Type B pancreatic cell (in vitro differentiated cells): Measurements from ENCODE around the gene USP17L12. TPM values are rescaled to one million over a fixed set of nuclear protein-coding genes. Genes with fewer than 3 reads are reported as not detected.
"Not testable (repeated sequence)": the region's sequence is repeated elsewhere in the genome, so short reads cannot be mapped to it uniquely, and the experiment has no call there.

ENCODE experiments used
- DNase-seq: peaks from one replicate; pipeline ENCODE4 v3.0.0; 2021; ENCODE audit warnings: mixed read lengths; ENCODE audit not compliant: unreplicated experiment; ENCODE audit errors: extremely low spot score
- H3K27ac Mint-ChIP-seq: 2 replicates; pipeline ENCODE4 v1.8.0; 2021; ENCODE audit warnings: mild to moderate bottlenecking, mixed read lengths
- H3K27me3 Mint-ChIP-seq: 2 replicates; pipeline ENCODE4 v1.8.0; 2021; ENCODE audit warnings: mixed read lengths
- H3K36me3 Mint-ChIP-seq: 2 replicates; pipeline ENCODE4 v1.8.0; 2021; ENCODE audit warnings: mixed read lengths
- H3K4me1 Mint-ChIP-seq: one replicate; pipeline ENCODE4 v1.8.0; 2021; ENCODE audit warnings: mixed read lengths; ENCODE audit not compliant: unreplicated experiment
- H3K4me3 Mint-ChIP-seq: 2 replicates; pipeline ENCODE4 v1.8.0; 2021; ENCODE audit warnings: mild to moderate bottlenecking, mixed read lengths
- H3K9me3 Mint-ChIP-seq: 2 replicates; pipeline ENCODE4 v1.8.0; 2021; ENCODE audit warnings: mixed read lengths
- long read RNA-seq: library from polyadenylated mRNA; unstranded; transcript quantifications from one replicate; pipeline ENCODE4 v2.0.0, GENCODE V29; 2020
- total RNA-seq: library from RNA; stranded (reverse); gene quantifications from 2 replicates; pipeline ENCODE4 v1.2.1, GENCODE V29; 2021; ENCODE audit warnings: low replicate concordance

The USP17L12 gene
- total RNA-seq, result not detected in 2 replicates
- long read RNA-seq, result 0 reads

- not testable (repeated sequence) for DNase-seq, H3K4me3 Mint-ChIP-seq, H3K27ac Mint-ChIP-seq, H3K36me3 Mint-ChIP-seq, H3K9me3 Mint-ChIP-seq, H3K27me3 Mint-ChIP-seq, H3K4me1 Mint-ChIP-seq
Measured at GRCh38 chr4:9219852-9220251, at the start of gene USP17L12. USP17L12 (plus strand) TSS chr4:9220152; CDS start chr4:9220152, 0 bp downstream.

GRCh38 chr4:9210357-9210756 is 9.6 kb upstream of the USP17L12 start, which contains the start of gene USP17L10:
USP17L10 (plus strand) TSS chr4:9210657; CDS start chr4:9210657, 0 bp downstream.
- H3K9me3 Mint-ChIP-seq, H3K4me3 Mint-ChIP-seq, H3K4me1 Mint-ChIP-seq, H3K27ac Mint-ChIP-seq, H3K27me3 Mint-ChIP-seq, DNase-seq, H3K36me3 Mint-ChIP-seq: not testable (repeated sequence)

GRCh38 chr4:9214701-9215100 is 5.3 kb upstream of the USP17L12 start:
- not testable (repeated sequence) for H3K9me3 Mint-ChIP-seq, H3K4me1 Mint-ChIP-seq, DNase-seq, H3K27ac Mint-ChIP-seq, H3K4me3 Mint-ChIP-seq, H3K36me3 Mint-ChIP-seq, H3K27me3 Mint-ChIP-seq

- not testable (repeated sequence) for H3K27ac Mint-ChIP-seq, H3K36me3 Mint-ChIP-seq, H3K4me1 Mint-ChIP-seq, DNase-seq, H3K27me3 Mint-ChIP-seq, H3K4me3 Mint-ChIP-seq, H3K9me3 Mint-ChIP-seq
Measured at GRCh38 chr4:9215105-9215504, 4.8 kb upstream of the USP17L12 start, which contains the start of gene USP17L11. USP17L11 (plus strand) TSS chr4:9215405; CDS start chr4:9215405, 0 bp downstream.

DNA sequence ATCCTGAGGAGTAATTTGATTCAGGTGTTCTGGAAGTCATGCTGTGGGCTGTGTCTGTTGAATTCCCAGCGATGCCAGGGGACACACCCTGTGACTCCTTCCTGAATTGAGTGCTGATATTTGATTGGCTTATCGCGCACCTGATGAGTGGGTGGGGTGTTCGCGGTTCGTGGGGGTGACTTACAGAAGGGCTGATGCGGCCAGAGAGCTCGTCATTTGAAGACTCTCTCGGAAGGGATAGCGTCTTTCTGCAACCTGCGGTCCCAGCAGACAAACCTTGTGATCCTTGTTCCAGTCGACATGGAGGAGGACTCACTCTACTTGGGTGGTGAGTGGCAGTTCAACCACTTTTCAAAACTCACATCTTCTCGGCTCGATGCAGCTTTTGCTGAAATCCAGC is 4.6 kb downstream of the USP17L12 start, which contains the start of gene USP17L13:
USP17L13 (plus strand) TSS at position 301 of the 400 bp plus-strand sequence; CDS start at position 301, 0 bp downstream.
- H3K4me3 Mint-ChIP-seq, H3K27ac Mint-ChIP-seq, DNase-seq, H3K4me1 Mint-ChIP-seq, H3K36me3 Mint-ChIP-seq, H3K27me3 Mint-ChIP-seq, H3K9me3 Mint-ChIP-seq: not testable (repeated sequence)

- not testable (repeated sequence) for H3K9me3 Mint-ChIP-seq, H3K4me1 Mint-ChIP-seq, DNase-seq, H3K27ac Mint-ChIP-seq, H3K4me3 Mint-ChIP-seq, H3K27me3 Mint-ChIP-seq, H3K36me3 Mint-ChIP-seq
Measured at GRCh38 chr4:9230249-9230648, 10.3 kb downstream of the USP17L12 start.

DNA sequence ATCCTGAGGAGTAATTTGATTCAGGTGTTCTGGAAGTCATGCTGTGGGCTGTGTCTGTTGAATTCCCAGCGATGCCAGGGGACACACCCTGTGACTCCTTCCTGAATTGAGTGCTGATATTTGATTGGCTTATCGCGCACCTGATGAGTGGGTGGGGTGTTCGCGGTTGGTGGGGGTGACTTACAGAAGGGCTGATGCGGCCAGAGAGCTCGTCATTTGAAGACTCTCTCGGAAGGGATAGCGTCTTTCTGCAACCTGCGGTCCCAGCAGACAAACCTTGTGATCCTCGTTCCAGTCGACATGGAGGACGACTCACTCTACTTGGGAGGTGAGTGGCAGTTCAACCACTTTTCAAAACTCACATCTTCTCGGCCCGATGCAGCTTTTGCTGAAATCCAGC is 14.1 kb downstream of the USP17L12 start, which contains the start of gene USP17L15:
USP17L15 (plus strand) TSS at position 301 of the 400 bp plus-strand sequence; CDS start at position 301, 0 bp downstream.
- H3K36me3 Mint-ChIP-seq, H3K4me3 Mint-ChIP-seq, DNase-seq, H3K4me1 Mint-ChIP-seq, H3K27me3 Mint-ChIP-seq, H3K27ac Mint-ChIP-seq, H3K9me3 Mint-ChIP-seq: not testable (repeated sequence)

DNA sequence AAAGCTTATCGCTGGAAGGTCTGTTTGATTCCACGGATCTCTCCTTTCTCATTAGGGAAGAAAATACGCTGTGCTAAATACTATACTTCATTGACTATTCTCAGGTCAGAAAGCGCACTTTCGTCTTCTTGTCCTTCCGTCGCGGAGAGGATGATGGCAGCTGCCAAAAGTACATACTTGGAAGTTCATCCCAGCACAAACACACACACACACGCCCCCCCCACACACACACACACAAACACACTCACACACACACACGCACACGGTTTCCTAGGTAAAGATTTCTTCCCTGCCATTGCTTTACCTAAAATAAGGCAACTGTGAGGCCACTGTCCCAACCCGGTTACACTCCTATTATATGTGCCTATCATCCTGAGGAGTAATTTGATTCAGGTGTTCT is 18.5 kb downstream of the USP17L12 start:
- not testable (repeated sequence) for H3K27me3 Mint-ChIP-seq, H3K4me1 Mint-ChIP-seq, H3K36me3 Mint-ChIP-seq, H3K9me3 Mint-ChIP-seq, H3K4me3 Mint-ChIP-seq, H3K27ac Mint-ChIP-seq, DNase-seq

- not testable (repeated sequence) for DNase-seq, H3K9me3 Mint-ChIP-seq, H3K27me3 Mint-ChIP-seq, H3K4me3 Mint-ChIP-seq, H3K36me3 Mint-ChIP-seq, H3K4me1 Mint-ChIP-seq, H3K27ac Mint-ChIP-seq
Measured at GRCh38 chr4:9243579-9243978, 23.6 kb downstream of the USP17L12 start, which contains the start of gene USP17L17. USP17L17 (plus strand) TSS chr4:9243879; CDS start chr4:9243879, 0 bp downstream.

DNA sequence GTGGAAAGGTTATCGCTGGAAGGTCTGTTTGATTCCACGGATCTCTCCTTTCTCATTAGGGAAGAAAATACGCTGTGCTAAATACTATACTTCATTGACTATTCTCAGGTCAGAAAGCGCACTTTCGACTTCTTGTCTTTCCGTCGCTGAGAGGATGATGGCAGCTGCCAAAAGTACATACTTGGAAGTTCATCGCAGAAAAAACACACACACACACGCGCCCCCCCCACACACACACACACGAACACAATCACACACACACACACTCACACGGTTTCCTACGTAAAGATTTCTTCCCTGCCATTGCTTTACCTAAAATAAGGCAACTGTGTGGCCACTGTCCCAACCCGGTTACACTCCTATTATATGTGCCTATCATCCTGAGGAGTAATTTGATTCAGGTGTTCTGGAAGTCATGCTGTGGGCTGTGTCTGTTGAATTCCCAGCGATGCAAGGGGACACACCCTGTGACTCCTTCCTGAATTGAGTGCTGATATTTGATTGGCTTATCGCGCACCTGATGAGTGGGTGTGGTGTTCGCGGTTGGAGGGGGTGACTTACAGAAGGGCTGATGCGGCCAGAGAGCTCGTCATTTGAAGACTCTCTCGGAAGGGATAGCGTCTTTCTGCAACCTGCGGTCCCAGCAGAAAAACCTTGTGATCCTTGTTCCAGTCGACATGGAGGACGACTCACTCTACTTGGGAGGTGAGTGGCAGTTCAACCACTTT is 28.2 kb downstream of the USP17L12 start, which contains the start of gene USP17L18:
USP17L18 (plus strand) TSS at position 678 of the 728 bp plus-strand sequence; CDS start at position 678, 0 bp downstream.
- not testable (repeated sequence) for H3K36me3 Mint-ChIP-seq, H3K9me3 Mint-ChIP-seq, H3K27me3 Mint-ChIP-seq, H3K4me3 Mint-ChIP-seq, H3K4me1 Mint-ChIP-seq, H3K27ac Mint-ChIP-seq
- DNase-seq, result peak; percentile 62

DNA sequence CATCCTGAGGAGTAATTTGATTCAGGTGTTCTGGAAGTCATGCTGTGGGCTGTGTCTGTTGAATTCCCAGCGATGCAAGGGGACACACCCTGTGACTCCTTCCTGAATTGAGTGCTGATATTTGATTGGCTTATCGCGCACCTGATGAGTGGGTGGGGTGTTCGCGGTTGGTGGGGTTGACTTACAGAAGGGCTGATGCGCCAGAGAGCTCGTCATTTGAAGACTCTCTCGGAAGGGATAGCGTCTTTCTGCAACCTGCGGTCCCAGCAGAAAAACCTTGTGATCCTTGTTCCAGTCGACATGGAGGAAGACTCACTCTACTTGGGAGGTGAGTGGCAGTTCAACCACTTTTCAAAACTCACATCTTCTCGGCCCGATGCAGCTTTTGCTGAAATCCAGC is 33.1 kb downstream of the USP17L12 start, which contains the start of gene USP17L19:
USP17L19 (plus strand) TSS at position 301 of the 400 bp plus-strand sequence; CDS start at position 301, 0 bp downstream.
- not testable (repeated sequence) for H3K27me3 Mint-ChIP-seq, H3K27ac Mint-ChIP-seq, H3K9me3 Mint-ChIP-seq, H3K36me3 Mint-ChIP-seq, DNase-seq, H3K4me1 Mint-ChIP-seq, H3K4me3 Mint-ChIP-seq

- not testable (repeated sequence) for H3K27me3 Mint-ChIP-seq, H3K9me3 Mint-ChIP-seq, H3K4me1 Mint-ChIP-seq, H3K4me3 Mint-ChIP-seq, H3K36me3 Mint-ChIP-seq, H3K27ac Mint-ChIP-seq, DNase-seq
Measured at GRCh38 chr4:9257824-9258223, 37.9 kb downstream of the USP17L12 start, which contains the start of gene USP17L20. USP17L20 (plus strand) TSS chr4:9258124; CDS start chr4:9258124, 0 bp downstream.

GRCh38 chr4:9262572-9262971 is 42.6 kb downstream of the USP17L12 start, which contains the start of gene USP17L21:
USP17L21 (plus strand) TSS chr4:9262872; CDS start chr4:9262872, 0 bp downstream.
- not testable (repeated sequence) for H3K36me3 Mint-ChIP-seq, H3K27ac Mint-ChIP-seq, H3K27me3 Mint-ChIP-seq, H3K9me3 Mint-ChIP-seq, H3K4me3 Mint-ChIP-seq, H3K4me1 Mint-ChIP-seq, DNase-seq

- H3K27ac Mint-ChIP-seq, H3K27me3 Mint-ChIP-seq, H3K4me1 Mint-ChIP-seq, H3K4me3 Mint-ChIP-seq, H3K36me3 Mint-ChIP-seq, DNase-seq, H3K9me3 Mint-ChIP-seq: not testable (repeated sequence)
Measured at GRCh38 chr4:9267319-9267718, 47.4 kb downstream of the USP17L12 start, which contains the start of gene USP17L22. USP17L22 (plus strand) TSS chr4:9267619; CDS start chr4:9267619, 0 bp downstream.
